ENCODE data around the gene APOLD1.

Gene APOLD1

DNA sequence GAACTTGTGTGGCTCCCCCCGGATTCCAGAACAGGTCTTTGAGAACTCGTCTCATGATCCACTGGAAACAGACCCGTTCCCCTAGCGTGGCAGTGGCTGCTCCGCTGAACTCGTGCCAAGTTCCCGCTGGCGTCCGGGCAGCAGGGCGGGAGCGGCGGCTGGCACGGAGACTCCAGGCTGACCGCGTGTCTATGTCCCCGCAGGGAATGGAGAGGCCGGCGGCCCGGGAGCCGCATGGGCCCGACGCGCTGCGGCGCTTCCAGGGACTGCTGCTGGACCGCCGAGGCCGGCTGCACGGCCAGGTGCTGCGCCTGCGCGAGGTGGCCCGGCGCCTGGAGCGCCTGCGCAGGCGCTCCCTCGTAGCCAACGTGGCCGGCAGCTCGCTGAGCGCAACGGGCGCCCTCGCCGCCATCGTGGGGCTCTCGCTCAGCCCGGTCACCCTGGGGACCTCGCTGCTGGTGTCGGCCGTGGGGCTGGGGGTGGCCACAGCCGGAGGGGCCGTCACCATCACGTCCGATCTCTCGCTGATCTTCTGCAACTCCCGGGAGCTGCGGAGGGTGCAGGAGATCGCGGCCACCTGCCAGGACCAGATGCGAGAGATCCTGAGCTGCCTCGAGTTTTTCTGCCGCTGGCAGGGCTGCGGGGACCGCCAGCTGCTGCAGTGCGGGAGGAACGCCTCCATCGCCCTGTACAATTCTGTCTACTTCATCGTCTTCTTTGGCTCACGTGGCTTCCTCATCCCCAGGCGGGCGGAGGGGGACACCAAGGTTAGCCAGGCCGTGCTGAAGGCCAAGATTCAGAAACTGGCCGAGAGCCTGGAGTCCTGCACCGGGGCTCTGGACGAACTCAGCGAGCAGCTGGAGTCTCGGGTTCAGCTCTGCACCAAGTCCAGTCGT is 1.5 kb downstream of the APOLD1 start:
- H2AFZ ChIP-seq (ENCODE audit: low read length, unreplicated experiment), result peak overlapping the region; percentile 81
- peak overlapping the region; percentile 79 for H3K4me3 ChIP-seq (ENCODE audit: low read depth, low read length)
- H3K27ac ChIP-seq (ENCODE audit: low read depth, low read length), result peak overlapping the region; percentile 67
- H3K27me3 ChIP-seq (ENCODE audit: insufficient read depth, low read length), result no peaks in the 10 kb centered on the region
- H3K4me1 ChIP-seq (ENCODE audit: control insufficient read depth, insufficient read depth, low read length, unreplicated experiment), result peaks cover 32% of the 10 kb centered on the region
- no peaks in the 10 kb centered on the region for H3K36me3 ChIP-seq (ENCODE audit: insufficient read depth, low read length)
- H3K79me2 ChIP-seq (ENCODE audit: control insufficient read depth, insufficient read depth, low read length, unreplicated experiment), result peaks cover 19% of the 10 kb centered on the region

DNA sequence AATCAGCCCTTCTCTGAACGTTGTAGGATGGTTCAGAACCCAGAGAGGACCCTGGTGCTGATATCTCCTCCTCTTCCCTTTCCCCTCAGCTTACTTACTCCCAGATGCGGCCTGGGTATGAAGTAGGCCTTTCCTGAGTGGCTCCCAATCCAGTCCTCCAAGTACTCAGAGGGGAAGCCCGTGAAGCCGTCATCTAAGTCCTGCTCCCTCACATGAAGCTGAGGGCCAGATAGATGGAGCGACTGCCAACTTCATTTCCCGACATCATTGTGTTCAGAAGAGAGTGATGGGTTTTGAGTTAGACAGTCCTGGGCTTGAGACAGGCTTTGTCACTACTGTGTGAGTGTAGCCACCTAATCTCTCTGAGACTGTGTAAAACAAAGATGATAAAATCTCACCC is 2.7 kb downstream of the APOLD1 start:
- H3K27me3 ChIP-seq (ENCODE audit: insufficient read depth, low read length), result no peaks in the 10 kb centered on the region
- peak overlapping the region; percentile 79 for H3K4me3 ChIP-seq (ENCODE audit: low read depth, low read length)
- peak overlapping the region; percentile 40 for H2AFZ ChIP-seq (ENCODE audit: low read length, unreplicated experiment)
- peak overlapping the region; percentile 67 for H3K27ac ChIP-seq (ENCODE audit: low read depth, low read length)
- H3K4me1 ChIP-seq (ENCODE audit: control insufficient read depth, insufficient read depth, low read length, unreplicated experiment), result peaks cover 32% of the 10 kb centered on the region
- peaks cover 19% of the 10 kb centered on the region for H3K79me2 ChIP-seq (ENCODE audit: control insufficient read depth, insufficient read depth, low read length, unreplicated experiment)
- H3K36me3 ChIP-seq (ENCODE audit: insufficient read depth, low read length), result no peaks in the 10 kb centered on the region

GRCh38 chr12:12788675-12789368 is 3.4 kb downstream of the APOLD1 start:
- Histone ChIP-seq H3K79me2 (ENCODE audit: control insufficient read depth, insufficient read depth, low read length, unreplicated experiment) (peaks cover 19% of the 10 kb centered on the region), H3K4me3 (ENCODE audit: low read depth, low read length) (no peak overlapping the region), H3K4me1 (ENCODE audit: control insufficient read depth, insufficient read depth, low read length, unreplicated experiment) (peaks cover 32% of the 10 kb centered on the region), H3K27ac (ENCODE audit: low read depth, low read length) (peak overlapping the region; percentile 67), H3K36me3 (ENCODE audit: insufficient read depth, low read length) (no peaks in the 10 kb centered on the region), H2AFZ (ENCODE audit: low read length, unreplicated experiment) (peak overlapping the region; percentile 40), H3K27me3 (ENCODE audit: insufficient read depth, low read length) (no peaks in the 10 kb centered on the region)

DNA sequence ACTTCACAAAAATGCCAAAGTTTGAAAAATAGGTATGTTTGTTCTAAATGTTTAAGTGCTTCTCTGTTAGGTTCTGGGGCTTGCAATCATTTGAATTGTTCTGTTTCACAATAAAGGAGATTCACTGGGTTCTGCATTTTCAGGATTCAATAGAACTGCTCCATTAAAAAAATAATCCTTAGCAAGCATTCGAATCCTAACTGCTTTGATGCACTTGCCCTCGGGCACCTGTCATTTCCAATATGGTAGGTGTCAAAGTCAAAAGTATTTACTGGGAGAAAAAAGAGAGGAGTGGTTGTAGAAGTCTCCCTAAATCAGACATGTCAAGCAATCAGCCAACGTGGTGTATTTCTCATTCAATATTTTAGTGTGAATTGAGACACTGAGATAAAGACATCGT is 5.5 kb downstream of the APOLD1 start:
- no peaks in the 10 kb centered on the region for H3K36me3 ChIP-seq (ENCODE audit: insufficient read depth, low read length)
- no peak overlapping the region for H2AFZ ChIP-seq (ENCODE audit: low read length, unreplicated experiment)
- peaks cover 23% of the 10 kb centered on the region for H3K4me1 ChIP-seq (ENCODE audit: control insufficient read depth, insufficient read depth, low read length, unreplicated experiment)
- no peaks in the 10 kb centered on the region for H3K27me3 ChIP-seq (ENCODE audit: insufficient read depth, low read length)
- H3K4me3 ChIP-seq (ENCODE audit: low read depth, low read length), result no peak overlapping the region
- H3K27ac ChIP-seq (ENCODE audit: low read depth, low read length), result no peak overlapping the region
- peaks cover 19% of the 10 kb centered on the region for H3K79me2 ChIP-seq (ENCODE audit: control insufficient read depth, insufficient read depth, low read length, unreplicated experiment)

GRCh38 chr12:12791756-12792369 is 6.4 kb downstream of the APOLD1 start:
- H3K4me3 ChIP-seq (ENCODE audit: low read depth, low read length), result no peak overlapping the region
- no peak overlapping the region for H3K27ac ChIP-seq (ENCODE audit: low read depth, low read length)

DNA sequence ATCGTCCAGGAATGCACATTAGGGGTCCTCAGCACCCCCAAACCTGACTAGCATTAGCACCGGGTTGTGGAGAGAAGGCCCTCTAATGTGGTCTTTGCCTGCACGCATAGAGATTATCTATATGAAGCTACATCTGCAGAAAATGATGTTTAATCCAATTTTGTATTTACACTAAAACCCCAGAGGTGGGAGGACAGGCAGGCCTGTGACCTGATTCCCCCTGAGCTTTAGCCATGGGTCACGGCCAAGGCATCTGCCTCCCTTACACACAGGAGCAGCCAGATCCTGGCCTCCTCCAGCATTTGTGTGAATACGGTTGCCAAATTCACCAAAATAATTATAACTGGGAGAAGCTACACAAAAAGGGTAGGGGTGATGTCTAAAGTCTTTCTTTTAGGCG is 7.0 kb downstream of the APOLD1 start:
- no peak overlapping the region for H2AFZ ChIP-seq (ENCODE audit: low read length, unreplicated experiment)
- H3K36me3 ChIP-seq (ENCODE audit: insufficient read depth, low read length), result no peaks in the 10 kb centered on the region
- H3K27ac ChIP-seq (ENCODE audit: low read depth, low read length), result no peak overlapping the region
- H3K4me3 ChIP-seq (ENCODE audit: low read depth, low read length), result no peak overlapping the region
- no peaks in the 10 kb centered on the region for H3K27me3 ChIP-seq (ENCODE audit: insufficient read depth, low read length)
- H3K4me1 ChIP-seq (ENCODE audit: control insufficient read depth, insufficient read depth, low read length, unreplicated experiment), result peaks cover 18% of the 10 kb centered on the region
- H3K79me2 ChIP-seq (ENCODE audit: control insufficient read depth, insufficient read depth, low read length, unreplicated experiment), result peaks cover 15% of the 10 kb centered on the region

More at GRCh38 chr12:12791756-12792369, 6.4 kb downstream of the APOLD1 start:
- H3K79me2 ChIP-seq (ENCODE audit: control insufficient read depth, insufficient read depth, low read length, unreplicated experiment), result peaks cover 19% of the 10 kb centered on the region
- peaks cover 18% of the 10 kb centered on the region for H3K4me1 ChIP-seq (ENCODE audit: control insufficient read depth, insufficient read depth, low read length, unreplicated experiment)
- no peak overlapping the region for H2AFZ ChIP-seq (ENCODE audit: low read length, unreplicated experiment)
- no peaks in the 10 kb centered on the region for H3K36me3 ChIP-seq (ENCODE audit: insufficient read depth, low read length)
- no peaks in the 10 kb centered on the region for H3K27me3 ChIP-seq (ENCODE audit: insufficient read depth, low read length)

GRCh38 chr12:12794686-12795085 is 9.2 kb downstream of the APOLD1 start:
- Histone ChIP-seq H2AFZ (ENCODE audit: low read length, unreplicated experiment) (no peak overlapping the region), H3K79me2 (ENCODE audit: control insufficient read depth, insufficient read depth, low read length, unreplicated experiment) (no peaks in the 10 kb centered on the region)

GRCh38 chr12:12796171-12796570 is 10.7 kb downstream of the APOLD1 start:
- Histone ChIP-seq H3K4me3 (ENCODE audit: low read depth, low read length) (no peak overlapping the region), H3K27me3 (ENCODE audit: insufficient read depth, low read length) (no peaks in the 10 kb centered on the region), H3K27ac (ENCODE audit: low read depth, low read length) (no peak overlapping the region), H3K79me2 (ENCODE audit: control insufficient read depth, insufficient read depth, low read length, unreplicated experiment) (no peaks in the 10 kb centered on the region), H2AFZ (ENCODE audit: low read length, unreplicated experiment) (no peak overlapping the region), H3K4me1 (ENCODE audit: control insufficient read depth, insufficient read depth, low read length, unreplicated experiment) (peaks cover 3% of the 10 kb centered on the region), H3K36me3 (ENCODE audit: insufficient read depth, low read length) (no peaks in the 10 kb centered on the region)

More at GRCh38 chr12:12794686-12795085, 9.2 kb downstream of the APOLD1 start:
- H3K27me3 ChIP-seq (ENCODE audit: insufficient read depth, low read length), result no peaks in the 10 kb centered on the region
- no peaks in the 10 kb centered on the region for H3K36me3 ChIP-seq (ENCODE audit: insufficient read depth, low read length)
- no peak overlapping the region for H3K27ac ChIP-seq (ENCODE audit: low read depth, low read length)
- H3K4me1 ChIP-seq (ENCODE audit: control insufficient read depth, insufficient read depth, low read length, unreplicated experiment), result no peaks in the 10 kb centered on the region
- no peak overlapping the region for H3K4me3 ChIP-seq (ENCODE audit: low read depth, low read length)

GRCh38 chr12:12796928-12797793 is 11.7 kb downstream of the APOLD1 start:
- H2AFZ ChIP-seq (ENCODE audit: low read length, unreplicated experiment), result no peak overlapping the region
- no peaks in the 10 kb centered on the region for H3K79me2 ChIP-seq (ENCODE audit: control insufficient read depth, insufficient read depth, low read length, unreplicated experiment)
- H3K27ac ChIP-seq (ENCODE audit: low read depth, low read length), result no peak overlapping the region
- no peak overlapping the region for H3K4me3 ChIP-seq (ENCODE audit: low read depth, low read length)
- H3K36me3 ChIP-seq (ENCODE audit: insufficient read depth, low read length), result no peaks in the 10 kb centered on the region
- peaks cover 3% of the 10 kb centered on the region for H3K4me1 ChIP-seq (ENCODE audit: control insufficient read depth, insufficient read depth, low read length, unreplicated experiment)
- H3K27me3 ChIP-seq (ENCODE audit: insufficient read depth, low read length), result no peaks in the 10 kb centered on the region

DNA sequence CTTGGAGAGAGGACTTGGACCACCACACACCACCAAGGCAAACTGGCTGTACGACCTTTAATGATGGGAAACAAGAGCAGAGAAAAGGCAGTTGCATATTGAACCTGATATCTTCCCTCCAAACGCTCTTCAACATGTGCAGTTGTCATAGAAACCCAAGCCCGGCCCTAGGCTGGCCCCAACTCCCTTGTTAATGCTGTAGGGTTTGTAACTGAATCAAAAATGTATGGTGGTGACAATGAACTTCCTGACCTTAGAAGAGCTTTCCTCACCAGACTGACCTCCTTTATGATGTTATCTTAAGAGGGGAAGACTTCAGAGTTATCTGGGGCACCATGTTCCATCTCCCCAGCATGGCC is 12.3 kb downstream of the APOLD1 start:
- Histone ChIP-seq H3K27me3 (ENCODE audit: insufficient read depth, low read length) (no peaks in the 10 kb centered on the region), H3K4me1 (ENCODE audit: control insufficient read depth, insufficient read depth, low read length, unreplicated experiment) (peaks cover 3% of the 10 kb centered on the region), H3K4me3 (ENCODE audit: low read depth, low read length) (no peak overlapping the region), H3K79me2 (ENCODE audit: control insufficient read depth, insufficient read depth, low read length, unreplicated experiment) (no peaks in the 10 kb centered on the region), H3K27ac (ENCODE audit: low read depth, low read length) (no peak overlapping the region), H2AFZ (ENCODE audit: low read length, unreplicated experiment) (no peak overlapping the region), H3K36me3 (ENCODE audit: insufficient read depth, low read length) (no peaks in the 10 kb centered on the region)
